Smooth muscle cell (in vitro differentiated cells): ENCODE data around the gene ZNF688. TPM values are rescaled to one million over a fixed set of nuclear protein-coding genes. Genes with fewer than 3 reads are reported as not detected.

Source experiments
- DNase-seq: peaks from one replicate; lab custom pipeline; 2025; ENCODE audit not compliant: unreplicated experiment; lab: John Stamatoyannopoulos, UW
- H2AFZ ChIP-seq: fragments of 200-600 bp; sonication (generic); 2 replicates; pipeline ENCODE4 v1.6.0; 2016; ENCODE audit warnings: antibody characterized with exemption, low read depth, mild to moderate bottlenecking
- H3F3A ChIP-seq: fragments of 200-600 bp; sonication (generic); 2 replicates; pipeline ENCODE4 v1.6.0; 2017; ENCODE audit warnings: antibody characterized with exemption, low read depth
- H3K27ac ChIP-seq: fragments of 200-600 bp; sonication (generic); 2 replicates; pipeline ENCODE4 v1.5.1; 2016; ENCODE audit warnings: low read depth, mild to moderate bottlenecking
- H3K27me3 ChIP-seq: fragments of 200-600 bp; sonication (generic); 2 replicates; pipeline ENCODE4 v1.6.1; 2016; ENCODE audit warnings: low read depth, mild to moderate bottlenecking
- H3K36me3 ChIP-seq: fragments of 200-600 bp; sonication (generic); 2 replicates; pipeline ENCODE4 v1.5.1; 2016; ENCODE audit warnings: low read depth
- H3K4me1 ChIP-seq: fragments of 200-600 bp; sonication (generic); 2 replicates; pipeline ENCODE4 v1.5.1; 2016; ENCODE audit warnings: low read depth
- H3K4me2 ChIP-seq: fragments of 200-600 bp; sonication (generic); 2 replicates; pipeline ENCODE4 v1.6.0; 2016; ENCODE audit warnings: mild to moderate bottlenecking
- H3K4me3 ChIP-seq: fragments of 200-600 bp; sonication (generic); 2 replicates; pipeline ENCODE4 v1.5.1; 2016; ENCODE audit warnings: mild to moderate bottlenecking
- H3K79me2 ChIP-seq: fragments of 200-600 bp; sonication (generic); 2 replicates; pipeline ENCODE4 v1.6.0; 2016; ENCODE audit warnings: low read depth, mild to moderate bottlenecking
- H3K9ac ChIP-seq: fragments of 200-600 bp; sonication (generic); 2 replicates; pipeline ENCODE4 v1.6.0; 2016; ENCODE audit warnings: low read depth
- H3K9me3 ChIP-seq: fragments of 200-600 bp; sonication (generic); replicated peaks from 2 replicates; pipeline ENCODE4 v1.5.1; 2016; ENCODE audit warnings: low read depth
- H4K20me1 ChIP-seq: fragments of 200-600 bp; sonication (generic); 2 replicates; pipeline ENCODE4 v1.6.0; 2016; ENCODE audit warnings: low read depth
- CTCF ChIP-seq: fragments of 200-600 bp; sonication (generic); IDR thresholded peaks from 2 replicates; pipeline ENCODE4 v1.5.1; 2017; ENCODE audit warnings: borderline replicate concordance, mild to moderate bottlenecking, antibody characterized with exemption; ENCODE audit not compliant: insufficient read depth, poor library complexity, severe bottlenecking
- WGBS: methylation state at CpG from one replicate; pipeline ENCODE4 v1.1.7; 2016; ENCODE audit warnings: low lambda C conversion rate; 5-methylcytosine and 5-hydroxymethylcytosine counted together
- polyA plus RNA-seq: library from polyadenylated mRNA; unstranded; fragments of >200 nt; fragmentation: Nextera tagmentation; extraction: Ambion mirVana; gene quantifications from 2 replicates; pipeline ENCODE4 v1.2.1, GENCODE V29; 2016
- total RNA-seq: library from RNA; depleted of rRNA; stranded (reverse); fragments of >200 nt; gene quantifications from 2 replicates; pipeline ENCODE4 v1.2.3, GENCODE V29; 2014

Gene ZNF688
- total and polyA plus RNA-seq, 2 experiments from 2014 or later, result 6.2 to 16.8 TPM

GRCh38 chr16:30582611-30583340 is 11.3 kb upstream of the ZNF688 start:
- H3K27ac ChIP-seq, result no peak overlapping the region
- H3K27me3 ChIP-seq, result no peaks in the 10 kb centered on the region
- H3K4me3 ChIP-seq, result no peak overlapping the region
- H4K20me1 ChIP-seq, result peaks cover 4% of the 10 kb centered on the region
- H3K9me3 ChIP-seq, result no peaks in the 10 kb centered on the region
- no peak overlapping the region for H3K4me2 ChIP-seq
- no peaks in the 10 kb centered on the region for H3F3A ChIP-seq
- H3K9ac ChIP-seq, result no peak overlapping the region
- H3K36me3 ChIP-seq, result no peaks in the 10 kb centered on the region
- no peak for TF ChIP-seq CTCF
- no peak for DNase-seq
- 98% methylated on average over 48 of the region's 48 CpGs for WGBS
- H2AFZ ChIP-seq, result no peak overlapping the region
- H3K79me2 ChIP-seq, result peaks cover 24% of the 10 kb centered on the region
- H3K4me1 ChIP-seq, result peaks cover 5% of the 10 kb centered on the region

- no peaks in the 10 kb centered on the region for H3K27me3 ChIP-seq
- H4K20me1 ChIP-seq, result peaks cover 4% of the 10 kb centered on the region
- H3K27ac ChIP-seq, result no peak overlapping the region
- no peaks in the 10 kb centered on the region for H3F3A ChIP-seq
- no peak overlapping the region for H2AFZ ChIP-seq
- H3K4me2 ChIP-seq, result no peak overlapping the region
- no peak overlapping the region for H3K4me3 ChIP-seq
- no peak for DNase-seq
- H3K4me1 ChIP-seq, result peaks cover 5% of the 10 kb centered on the region
- 99% methylated on average over 7 of the region's 7 CpGs for WGBS
- TF ChIP-seq CTCF, result no peak
- no peaks in the 10 kb centered on the region for H3K36me3 ChIP-seq
- H3K9ac ChIP-seq, result no peak overlapping the region
- no peaks in the 10 kb centered on the region for H3K9me3 ChIP-seq
- H3K79me2 ChIP-seq, result peaks cover 24% of the 10 kb centered on the region
Measured at GRCh38 chr16:30581457-30581856, 9.9 kb upstream of the ZNF688 start.

- peaks cover 13% of the 10 kb centered on the region for H3K4me1 ChIP-seq
- no peak overlapping the region for H3K9ac ChIP-seq
- H4K20me1 ChIP-seq, result peaks cover 4% of the 10 kb centered on the region
- TF ChIP-seq CTCF, result no peak
- H3K79me2 ChIP-seq, result peaks cover 4% of the 10 kb centered on the region
- H3K9me3 ChIP-seq, result no peaks in the 10 kb centered on the region
- H3K4me3 ChIP-seq, result no peak overlapping the region
- H3F3A ChIP-seq, result peaks cover 6% of the 10 kb centered on the region
- H3K27ac ChIP-seq, result no peak overlapping the region
- H3K4me2 ChIP-seq, result no peak overlapping the region
- no peak overlapping the region for H2AFZ ChIP-seq
- 85% methylated on average over 1 of the region's 1 CpG for WGBS
- no peak for DNase-seq
- no peaks in the 10 kb centered on the region for H3K27me3 ChIP-seq
- H3K36me3 ChIP-seq, result no peaks in the 10 kb centered on the region
Measured at GRCh38 chr16:30574678-30575077, 3.2 kb upstream of the ZNF688 start.
